Measurements from ENCODE around the gene ABO.
"Not testable (repeated sequence)": the region's sequence is repeated elsewhere in the genome, so short reads cannot be mapped to it uniquely, and the experiment has no call there.

ABO gene

GRCh38 chr9:133225171-133226011, 49.6 kb downstream of the ABO start:
- no peak for DNase-seq (ENCODE audit: low read depth)

GRCh38 chr9:133224762-133225161, 50.2 kb downstream of the ABO start:
- no peak for DNase-seq (ENCODE audit: low read depth)

DNA sequence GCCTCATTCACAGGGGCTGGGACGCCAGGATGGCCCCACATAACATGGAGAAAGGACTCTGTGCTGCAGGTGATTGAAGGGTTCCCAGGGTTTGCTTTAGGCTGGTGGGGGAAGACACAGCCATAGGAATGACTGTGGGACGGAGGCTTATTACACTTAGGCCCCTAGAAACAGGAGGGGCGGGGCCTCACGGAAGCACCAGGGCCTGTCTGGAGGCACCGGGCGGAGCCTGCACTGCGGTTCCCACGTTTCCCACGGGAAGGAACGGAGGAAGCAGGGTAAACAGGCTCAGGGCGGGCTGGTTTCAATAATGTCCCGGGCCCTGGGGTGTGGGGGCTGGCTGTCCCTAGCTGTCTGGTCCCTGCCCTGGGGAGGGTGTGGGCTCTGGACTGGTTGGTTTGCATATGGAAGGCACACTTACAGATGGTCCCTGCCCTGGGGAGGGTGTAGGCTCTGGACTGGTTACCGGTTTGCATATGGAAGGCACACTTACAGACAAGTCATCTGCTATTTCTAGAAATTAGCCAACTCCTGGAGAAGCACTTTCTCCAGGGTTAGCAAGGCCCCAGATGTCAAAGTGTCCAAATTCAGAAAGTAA, 51.7 kb downstream of the ABO start:
- DNase-seq (ENCODE audit: low read depth): not testable (repeated sequence)

- not testable (repeated sequence) for DNase-seq (ENCODE audit: low read depth)
These were observed 53.0 kb downstream of the ABO start for GRCh38 chr9:133221994-133222393.

DNA sequence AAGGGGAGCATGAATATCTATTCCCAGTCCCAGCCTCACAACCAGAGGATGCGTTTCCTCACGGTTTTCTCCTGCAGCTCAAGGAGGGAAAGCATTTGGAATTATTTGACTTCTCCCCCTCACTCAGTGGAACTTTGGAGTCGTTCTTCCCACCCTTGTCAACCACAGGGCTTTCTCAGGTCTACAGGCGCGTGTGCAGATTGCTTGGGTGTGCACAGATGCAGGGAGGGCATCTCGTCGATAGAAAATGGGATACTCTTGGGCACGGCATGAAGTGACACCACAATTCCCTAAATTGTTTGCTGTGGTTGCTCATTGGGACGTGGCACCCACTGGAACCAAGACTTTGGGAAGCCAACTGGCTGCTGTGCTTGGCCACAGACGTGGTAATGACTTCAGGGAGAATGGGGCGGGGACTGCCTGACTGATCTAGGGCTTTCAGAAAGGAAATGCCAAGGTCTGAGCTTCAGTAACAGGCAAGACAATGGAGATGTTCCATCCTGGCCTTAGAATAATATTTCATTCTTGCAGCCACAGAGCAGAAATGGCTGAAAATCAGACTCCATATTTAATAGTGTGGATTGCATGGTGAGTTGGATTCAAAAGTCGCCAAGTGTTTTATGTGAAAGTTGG, 53.7 kb downstream of the ABO start:
- no peak for DNase-seq (ENCODE audit: low read depth)

DNA sequence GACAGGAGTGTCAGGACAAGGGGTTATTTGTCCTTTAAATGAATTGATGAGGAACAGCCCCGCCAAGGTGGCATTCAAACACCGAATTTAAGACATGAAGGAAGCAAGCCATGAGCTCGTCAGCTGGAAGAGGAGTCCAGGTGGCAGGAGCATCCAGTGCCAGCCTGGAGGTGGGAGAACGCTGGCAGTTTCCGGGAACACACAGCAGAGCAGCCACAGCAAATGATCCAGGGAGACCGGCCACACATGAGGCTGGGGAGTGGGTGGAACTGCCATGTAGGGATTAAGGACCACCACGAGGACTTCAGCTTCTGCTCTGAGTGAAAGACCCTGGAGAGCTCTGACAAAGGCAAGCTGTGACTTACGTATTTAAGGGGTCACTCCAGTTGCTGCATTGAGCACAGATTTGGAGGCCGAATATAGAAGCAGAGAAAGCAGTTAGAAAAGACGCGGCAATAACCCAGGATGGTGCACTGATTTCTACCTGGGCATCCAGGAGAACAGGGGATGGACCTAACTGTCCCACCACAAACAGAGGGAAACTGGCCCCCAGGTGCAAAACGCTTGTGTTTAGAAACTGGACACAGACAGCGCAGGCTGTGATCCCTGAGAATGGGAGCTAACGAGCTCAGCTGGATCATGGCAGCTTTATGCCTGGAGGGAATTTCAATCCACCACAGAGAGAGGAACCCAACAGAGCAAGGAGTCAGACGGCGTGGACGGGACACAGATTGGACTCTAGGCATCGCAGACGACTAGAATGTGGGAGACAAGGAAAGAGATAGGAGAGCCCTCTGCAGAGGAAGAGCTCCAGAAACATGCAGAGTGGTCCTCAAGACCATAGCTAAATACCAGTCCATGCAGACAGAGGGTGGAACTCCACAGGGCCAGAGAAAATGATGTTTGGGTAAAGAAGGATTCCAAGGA, 56.7 kb downstream of the ABO start:
- DNase-seq (ENCODE audit: low read depth): not testable (repeated sequence)

DNA sequence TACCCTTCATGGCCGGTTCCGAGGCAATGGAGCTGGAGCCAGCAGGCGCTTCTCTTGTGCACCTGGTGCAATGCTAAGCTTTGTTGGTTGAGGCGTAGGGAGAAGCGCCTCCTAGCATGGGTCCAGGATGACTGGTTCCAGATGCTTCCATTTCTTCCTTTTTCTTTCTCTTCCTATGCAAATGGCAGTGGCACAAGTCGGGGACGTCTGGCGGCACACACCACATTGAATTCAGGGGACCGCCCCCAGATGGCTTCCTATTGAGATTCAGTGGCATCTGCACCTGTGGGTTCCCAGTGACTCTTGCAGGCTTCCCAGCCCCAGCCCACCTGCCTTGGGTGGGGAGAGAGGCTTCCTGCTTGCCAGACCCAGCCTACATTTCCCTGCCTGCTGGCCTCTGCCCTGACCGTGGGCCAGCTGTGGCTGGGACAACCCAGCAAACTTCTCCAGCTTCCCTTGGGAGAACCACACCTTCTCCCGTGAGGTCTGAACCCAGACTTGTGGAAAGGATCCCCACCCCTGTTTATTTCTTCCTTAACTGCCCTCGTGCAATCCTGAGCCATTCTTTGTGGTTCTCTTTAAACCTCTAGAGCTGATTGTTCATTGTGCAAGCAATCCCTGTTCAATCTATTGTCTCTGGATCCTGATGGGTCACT, 57.5 kb downstream of the ABO start:
- DNase-seq (ENCODE audit: low read depth): not testable (repeated sequence)

DNA sequence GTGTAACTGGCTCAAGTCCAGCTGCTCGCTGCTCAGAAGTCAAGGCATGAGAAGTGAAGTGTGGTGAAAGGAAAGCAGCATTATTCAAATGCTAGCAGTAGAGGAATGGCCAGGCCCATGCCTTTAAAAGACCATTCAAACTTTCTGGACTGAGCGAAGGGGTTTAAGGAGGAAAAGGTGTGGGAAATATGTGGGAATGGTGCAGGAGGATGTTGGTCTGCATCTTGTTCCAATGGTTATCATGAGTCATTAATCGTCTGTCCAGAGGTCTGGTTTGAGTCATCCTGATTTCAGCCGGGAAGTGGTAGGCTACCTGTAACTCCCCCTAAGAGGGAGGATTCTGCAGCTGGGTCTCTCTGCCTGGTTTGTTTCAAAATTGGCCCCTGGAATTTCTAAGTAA, 60.7 kb downstream of the ABO start:
- not testable (repeated sequence) for DNase-seq (ENCODE audit: low read depth)

DNA sequence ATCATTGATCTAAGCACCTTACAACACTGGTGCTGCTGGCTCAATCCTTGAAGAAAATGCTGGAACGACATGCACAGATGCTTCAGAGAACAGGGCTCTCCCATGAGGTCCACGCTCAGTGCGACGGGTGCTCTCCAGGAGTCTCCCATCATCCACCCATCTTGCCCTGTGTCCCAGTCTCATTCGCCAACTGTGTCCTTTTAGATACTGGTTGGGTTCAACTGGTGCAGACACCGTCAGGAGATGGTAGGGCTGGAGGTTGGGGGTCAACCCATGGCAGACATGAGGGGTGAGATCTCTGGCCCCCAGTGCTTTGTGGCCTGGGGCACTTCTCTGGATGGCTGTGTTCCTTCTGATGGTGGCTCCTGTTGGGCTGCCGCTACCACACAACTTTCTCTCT, 64.4 kb downstream of the ABO start:
- no peak for DNase-seq (ENCODE audit: low read depth)

- no peak for DNase-seq (ENCODE audit: low read depth)
These were observed 64.8 kb downstream of the ABO start for GRCh38 chr9:133210202-133210532.

GRCh38 chr9:133209327-133210201, 65.4 kb downstream of the ABO start:
- DNase-seq (ENCODE audit: low read depth): not testable (repeated sequence)

DNA sequence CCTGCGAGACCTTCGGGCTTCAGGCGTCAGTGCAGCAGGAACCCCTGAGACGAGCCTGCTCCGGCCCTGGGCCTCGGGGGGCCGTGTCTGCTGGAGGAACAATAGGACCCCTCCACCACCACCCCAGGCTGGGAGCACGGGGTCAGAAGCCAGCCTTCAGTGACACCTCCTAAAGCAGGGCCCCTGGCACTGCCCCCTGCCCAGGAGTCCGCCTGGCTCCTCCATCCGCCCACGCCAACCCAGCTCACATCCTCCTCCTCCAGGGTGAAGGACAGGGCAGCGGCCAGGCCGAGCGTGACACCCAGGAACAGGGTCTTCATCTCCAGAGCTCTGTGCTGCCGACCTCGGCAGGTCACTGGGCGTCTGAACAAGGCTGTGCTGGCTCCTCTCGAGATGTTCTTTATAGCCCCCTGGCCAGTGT, 66.1 kb downstream of the ABO start, which contains the start of gene OBP2B:
Gene OBP2B (minus strand): TSS at position 371 of the 421 bp plus-strand sequence. CDS start 51 bp downstream, at position 320.
- not testable (repeated sequence) for DNase-seq (ENCODE audit: low read depth)

- not testable (repeated sequence) for DNase-seq (ENCODE audit: low read depth)
These were observed 66.7 kb downstream of the ABO start for GRCh38 chr9:133208171-133208879.

- no peak for DNase-seq (ENCODE audit: low read depth)
These were observed 67.3 kb downstream of the ABO start for GRCh38 chr9:133207540-133208170.

DNA sequence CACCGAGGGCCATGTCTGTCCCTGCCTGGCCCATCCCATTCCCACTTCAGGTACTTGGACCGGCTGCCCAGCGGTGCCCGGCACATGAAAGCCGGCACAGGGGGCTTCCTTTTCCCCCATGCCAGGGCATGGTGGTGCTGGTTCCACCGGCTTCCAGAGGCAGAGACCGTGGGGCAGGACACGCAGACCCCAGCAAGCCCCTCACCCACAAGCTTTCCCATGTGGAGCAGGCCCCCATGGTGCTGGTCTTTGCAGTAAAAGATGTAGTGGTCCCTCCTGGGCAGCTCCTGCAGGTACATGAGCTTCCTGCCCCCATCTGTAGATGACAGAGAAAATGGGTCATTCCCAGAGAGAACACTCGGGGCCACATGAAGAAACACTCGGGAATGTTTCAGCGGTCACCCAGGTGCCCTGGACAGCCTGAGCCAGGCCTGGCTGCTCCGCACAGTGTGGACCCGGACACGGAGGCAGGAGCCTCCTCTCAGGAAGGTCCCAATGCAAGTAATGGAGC, 67.9 kb downstream of the ABO start:
- no peak for DNase-seq (ENCODE audit: low read depth)

DNA sequence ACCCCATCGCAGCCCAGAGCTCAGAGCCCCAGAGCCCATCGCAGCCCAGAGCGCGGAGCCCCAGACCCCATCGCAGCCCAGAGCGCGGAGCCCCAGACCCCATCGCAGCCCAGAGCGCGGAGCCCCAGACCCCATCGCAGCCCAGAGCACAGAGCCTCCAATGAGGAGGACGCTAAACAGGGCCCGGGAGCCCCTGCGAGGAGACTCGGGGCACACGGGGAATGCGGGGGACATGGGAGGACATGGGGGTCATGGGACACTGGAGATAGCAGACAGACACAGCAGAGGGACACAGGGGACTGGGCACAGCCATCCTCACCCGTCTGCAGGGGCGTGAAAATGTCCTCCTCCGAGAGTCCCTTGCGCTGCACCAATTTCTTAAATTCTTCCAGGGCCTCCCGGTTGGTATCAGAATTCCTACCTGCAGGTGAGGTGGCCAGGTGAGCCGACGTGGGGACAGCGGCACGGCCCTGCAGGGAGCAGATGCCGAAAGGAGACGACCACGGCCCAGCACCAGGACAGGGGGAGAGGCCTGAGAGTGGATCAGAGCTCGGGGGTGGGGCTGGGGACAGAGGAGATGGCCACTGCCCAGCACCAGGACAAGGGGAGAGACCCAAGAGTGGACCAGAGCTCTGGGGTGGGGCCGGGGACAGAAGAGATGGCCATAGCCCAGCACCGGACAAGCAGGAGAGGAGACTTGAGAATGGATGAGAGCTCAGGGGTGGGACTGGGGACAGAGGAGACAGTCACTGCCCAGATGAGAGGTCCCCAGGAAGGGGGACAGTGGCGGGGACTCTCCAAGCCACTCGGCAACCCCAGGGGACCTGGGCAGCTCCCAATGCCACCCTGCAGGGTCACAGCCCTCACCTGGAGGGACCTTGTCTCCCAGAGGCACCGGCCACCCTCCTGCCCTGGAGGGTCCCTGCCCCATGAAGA, 68.7 kb downstream of the ABO start:
- no peak for DNase-seq (ENCODE audit: low read depth)

GRCh38 chr9:133205481-133205887, 69.5 kb downstream of the ABO start:
- not testable (repeated sequence) for DNase-seq (ENCODE audit: low read depth)
